Dermis microvascular lymphatic vessel endothelial cell (primary cell): ENCODE results near the gene ZCCHC18. TPM values are rescaled to one million over a fixed set of nuclear protein-coding genes. Genes with fewer than 3 reads are reported as not detected.

Experiments used
- DNase-seq, 2 donors: peaks; one replicate each; pipeline versions ENCODE4 v3.0.0 to v3.0.0-alpha.2; 2010; ENCODE audit warnings: low read depth in 2 of 2
- total RNA-seq: library from RNA; depleted of rRNA; stranded (reverse); fragments of >200 nt; gene quantifications from 2 replicates; pipeline ENCODE4 v1.2.1, GENCODE V29; 2014

Gene ZCCHC18
- total RNA-seq, 1 donor from 2014 or later = 1.2 TPM

DNA sequence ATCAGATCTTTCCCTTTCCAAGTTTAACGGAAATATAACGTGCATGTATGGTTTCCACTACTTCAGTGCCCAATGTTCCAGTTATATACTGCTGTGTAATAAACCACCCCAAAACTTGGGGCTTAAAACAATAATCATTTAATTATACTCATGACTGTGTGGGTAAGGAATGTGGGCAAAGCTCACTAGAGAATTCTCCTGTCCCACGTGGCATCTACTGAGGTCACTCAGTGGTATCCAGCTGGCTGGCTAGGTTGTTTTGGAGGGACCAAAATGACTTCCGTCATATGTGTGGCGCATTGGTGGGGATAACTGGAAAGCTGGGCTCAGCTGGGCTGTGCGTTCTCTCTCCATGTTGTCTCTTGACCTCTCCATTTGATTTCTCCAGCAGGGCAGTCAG lies 18.5 kb downstream of the ZCCHC18 start:
- DNase-seq = no peak

DNA sequence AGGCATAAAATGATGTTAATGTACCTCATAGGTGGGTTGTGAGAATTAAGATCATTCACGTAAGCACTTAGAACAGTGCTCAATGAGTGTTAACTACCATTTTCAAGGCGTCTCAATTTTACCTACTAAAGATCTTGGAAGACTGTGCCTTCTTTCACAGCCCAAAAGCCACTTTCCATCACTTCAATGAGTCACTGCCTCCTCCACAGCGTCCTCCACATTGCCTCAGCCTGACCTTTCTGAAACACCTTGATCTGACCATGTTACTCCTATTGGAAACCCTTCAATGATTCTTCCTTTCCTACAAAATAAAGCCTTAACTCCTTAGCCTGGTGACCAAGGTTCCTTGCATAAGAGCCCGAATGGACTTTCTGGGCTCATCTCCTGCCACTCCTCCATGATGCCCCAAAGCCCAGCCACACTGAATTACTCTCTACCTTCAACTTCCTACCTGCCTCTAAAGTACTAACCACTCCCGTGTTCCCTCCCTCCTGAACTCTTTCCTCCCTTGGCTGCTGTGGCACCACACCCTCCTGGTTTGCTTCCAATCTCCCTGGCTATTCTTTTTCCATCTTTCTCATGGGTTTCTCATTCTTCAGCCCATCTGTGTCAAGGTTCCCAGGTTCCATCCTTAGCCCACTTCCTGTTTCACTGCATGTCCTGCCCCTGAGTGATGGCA lies 22.4 kb downstream of the ZCCHC18 start:
- DNase-seq = no peak

DNA sequence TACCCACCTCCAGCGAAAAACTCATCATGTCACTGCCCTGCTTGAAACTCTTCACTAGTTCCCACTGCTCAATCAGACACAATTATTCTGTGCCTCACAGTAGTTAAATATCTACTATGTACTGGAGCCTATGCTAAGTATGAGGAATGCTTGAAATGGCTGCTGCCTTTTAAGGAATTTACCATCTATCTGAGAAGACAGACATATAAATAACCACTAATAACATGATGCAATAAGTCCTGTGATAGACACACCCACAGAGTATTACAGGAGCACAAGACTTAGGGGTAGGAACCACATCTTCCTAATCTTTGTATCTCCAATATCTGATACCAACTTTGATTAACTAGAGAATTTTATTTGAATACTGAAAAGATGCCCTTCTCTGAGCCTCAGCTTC lies 23.4 kb downstream of the ZCCHC18 start:
- no peak for DNase-seq

DNA sequence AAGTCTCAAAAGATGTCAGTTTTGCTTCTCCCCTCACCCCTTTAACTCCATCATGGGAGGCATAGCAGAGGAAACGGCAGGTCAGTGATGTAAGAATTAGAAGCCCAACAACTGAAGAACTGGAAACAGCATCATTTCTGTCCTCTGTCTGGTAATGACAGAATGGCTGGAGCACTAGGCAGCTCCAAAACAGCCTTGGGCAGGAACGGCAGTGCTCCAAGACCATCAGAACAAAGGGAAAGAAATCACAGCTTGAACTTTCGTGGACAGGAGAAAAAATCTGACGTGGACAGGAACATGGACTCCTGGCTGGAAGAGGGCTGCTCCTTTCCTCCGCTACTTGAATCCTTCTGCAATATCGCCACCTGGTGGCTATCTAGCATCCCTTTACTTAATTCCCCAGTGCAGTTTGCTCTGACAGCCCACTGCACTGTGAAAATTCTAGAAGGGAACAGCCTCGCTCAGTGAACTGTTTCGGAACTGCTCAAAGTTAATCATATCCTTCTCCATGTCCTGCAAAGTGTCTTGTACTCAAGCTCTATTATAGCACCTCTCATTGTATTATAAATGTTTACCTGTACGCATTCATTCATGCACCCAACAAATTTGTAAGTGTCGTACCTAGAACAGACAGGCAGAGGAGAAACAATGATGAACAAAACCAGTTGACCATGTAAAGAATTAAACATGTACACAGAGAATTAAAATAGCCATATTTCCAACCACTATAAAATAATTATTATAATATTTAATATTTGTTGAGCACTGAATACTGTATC lies 24.1 kb downstream of the ZCCHC18 start:
- peak; percentile 82 to 89 for DNase-seq

DNA sequence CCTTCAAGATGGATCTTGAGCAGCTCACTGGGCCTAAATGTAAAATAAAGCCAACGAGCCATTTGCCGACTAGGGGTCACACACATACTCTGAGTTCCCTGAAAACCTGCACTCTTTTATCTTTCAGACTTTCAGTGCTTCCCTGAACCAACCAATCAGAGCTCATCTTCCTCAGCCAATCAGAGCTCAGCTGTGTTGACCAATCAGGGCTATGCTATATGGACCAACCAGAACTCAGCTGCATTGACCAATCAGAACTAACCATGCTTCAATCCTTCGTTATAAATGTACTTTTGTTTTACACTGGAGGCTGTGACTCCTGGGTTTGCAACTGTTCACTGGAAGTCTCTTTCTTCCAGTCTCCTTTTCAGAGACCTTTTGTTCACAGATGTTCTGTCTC lies 25.2 kb downstream of the ZCCHC18 start:
- DNase-seq = peak; percentile 11 to 28

DNA sequence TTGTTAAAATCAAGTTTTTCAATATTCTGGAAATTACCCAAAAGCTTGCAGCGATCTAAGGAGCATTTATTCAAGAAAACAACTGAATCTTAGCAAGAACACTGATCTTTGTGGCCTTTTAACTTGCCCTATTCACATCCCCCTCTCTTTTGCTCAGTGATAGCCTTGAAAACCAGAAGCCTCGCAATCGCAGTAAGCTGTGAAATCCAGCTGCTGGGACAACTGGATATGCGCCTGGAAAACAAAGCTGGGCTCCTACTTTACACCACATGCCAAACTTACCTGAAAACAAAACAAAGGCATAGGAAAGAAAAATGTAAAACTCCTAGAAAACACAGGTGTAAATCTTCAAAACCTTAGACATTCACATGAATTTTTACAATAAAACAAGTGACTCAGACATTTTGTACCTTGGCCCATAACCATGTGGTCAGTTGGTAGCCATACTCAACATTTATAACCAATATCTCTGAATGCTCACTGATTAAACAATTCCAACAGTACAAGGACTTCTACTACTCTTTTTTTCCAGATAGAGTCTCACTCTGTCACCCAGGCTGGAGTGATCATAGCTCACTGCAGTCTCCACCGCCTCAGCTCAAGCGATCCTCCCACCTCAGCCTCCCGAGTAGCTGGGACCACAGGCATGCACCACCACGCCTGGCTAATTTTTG lies 28.9 kb downstream of the ZCCHC18 start:
- DNase-seq = no peak

DNA sequence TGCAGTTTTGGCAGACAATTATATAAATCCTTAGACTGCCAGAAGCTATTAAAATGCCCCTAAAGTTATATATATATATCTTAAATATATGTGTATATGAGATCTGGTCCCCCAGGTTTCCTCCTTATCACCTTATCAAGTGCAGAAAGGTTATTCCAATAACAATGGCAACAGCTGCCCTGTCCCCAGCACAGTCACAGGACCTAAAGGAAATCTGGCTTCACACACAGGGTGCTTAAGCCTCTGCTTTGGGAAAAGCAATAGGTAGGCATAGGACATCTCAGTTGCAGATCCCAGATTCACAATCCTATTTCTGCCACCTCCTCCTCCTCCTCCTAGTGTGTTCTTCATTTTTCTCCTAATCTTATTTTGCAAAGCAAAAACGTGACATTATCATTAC lies 38.7 kb downstream of the ZCCHC18 start:
- no peak for DNase-seq

DNA sequence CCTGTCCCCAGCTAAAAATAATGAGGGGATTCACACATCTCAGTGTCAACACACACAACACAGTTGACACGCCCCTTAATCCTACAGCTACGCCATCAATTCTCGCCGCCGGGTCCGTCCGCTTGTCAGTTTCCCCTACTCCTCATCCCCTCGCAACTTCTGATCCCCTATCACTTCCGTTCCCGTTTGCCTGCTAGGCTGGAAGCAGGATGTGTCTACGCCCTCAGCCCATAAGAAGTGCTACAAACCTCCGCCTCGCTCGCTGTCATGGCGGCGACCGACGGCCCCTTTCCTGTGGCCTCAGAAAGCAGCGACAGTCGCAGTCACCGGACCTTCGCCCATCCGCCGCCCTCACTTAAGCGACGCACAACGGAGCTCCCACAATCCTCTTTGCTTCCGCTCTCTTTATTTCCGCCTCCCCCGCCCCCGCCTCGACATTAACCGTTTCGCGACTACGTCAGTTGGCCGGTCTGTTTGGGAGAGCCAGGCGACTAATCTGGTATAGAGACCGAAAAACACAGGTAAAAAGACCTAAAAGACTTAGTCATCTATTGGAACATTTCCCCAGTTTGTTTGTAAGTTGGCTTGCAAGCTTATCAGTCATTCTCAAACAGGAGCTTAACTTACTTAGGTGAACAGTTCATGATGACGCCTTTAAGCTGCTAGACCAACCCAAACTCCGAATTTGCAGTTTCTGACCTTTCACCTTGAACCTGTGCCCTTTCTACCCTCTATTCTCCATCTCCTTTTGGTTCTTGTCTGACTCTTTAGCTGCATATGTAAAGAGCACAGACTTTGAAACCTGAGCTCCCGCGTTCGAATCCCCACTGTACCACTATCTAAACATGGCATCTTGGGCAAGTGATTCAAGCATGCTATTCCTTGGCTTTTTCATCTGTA lies 44.6 kb downstream of the ZCCHC18 start, which contains the start of gene SLC25A53:
Gene SLC25A53 (minus strand): TSS at position 380 of the 900 bp plus-strand sequence. CDS start 51,752 bp downstream, outside the sequence.
- DNase-seq = peak; percentile 81 to 86

Other genes with a start within 250 kb of the ZCCHC18 start
- 2.8 and 8.3 TPM in 2 replicates for gene TMSB15B, start 149.9 kb upstream of the ZCCHC18 start, total RNA-seq
- gene H2BW1, start 98.8 kb upstream of the ZCCHC18 start, total RNA-seq = not detected in 2 replicates
- gene H2BW2, start 72.6 kb upstream of the ZCCHC18 start, total RNA-seq = not detected in 2 replicates
- gene TMSB15C, start 36.3 kb upstream of the ZCCHC18 start, total RNA-seq = 4.7 and 10.9 TPM in 2 replicates
- 7.6 and 8.5 TPM in 2 replicates for gene SLC25A53, start 44.5 kb downstream of the ZCCHC18 start, total RNA-seq
- gene FAM199X, start 53.9 kb downstream of the ZCCHC18 start, total RNA-seq = 22.6 and 23.5 TPM in 2 replicates
- gene ESX1, start 142.4 kb downstream of the ZCCHC18 start, total RNA-seq = under 0.01 and 0.13 TPM in 2 replicates